ENCODE measurements around the gene REG1A. TPM values are rescaled to one million over a fixed set of nuclear protein-coding genes. Genes with fewer than 3 reads are reported as not detected.

REG1A gene
- polyA plus RNA-seq (ENCODE audit: insufficient read length), result not detected

- no peak for DNase-seq (ENCODE audit: low read depth)
Measured at GRCh38 chr2:79120194-79120713, at the start of gene REG1A. REG1A (plus strand) TSS chr2:79120488; CDS start chr2:79120862, 374 bp downstream.

- no peak for DNase-seq (ENCODE audit: low read depth)
Measured at GRCh38 chr2:79071078-79071477, 49.2 kb upstream of the REG1A start.

GRCh38 chr2:79082987-79083386, 37.3 kb upstream of the REG1A start:
- DNase-seq (ENCODE audit: low read depth), result no peak

- DNase-seq (ENCODE audit: low read depth), result no peak
Measured at GRCh38 chr2:79083597-79084251, 36.6 kb upstream of the REG1A start.

- DNase-seq (ENCODE audit: low read depth), result no peak
Measured at GRCh38 chr2:79084495-79085135, 35.7 kb upstream of the REG1A start.

- no peak for DNase-seq (ENCODE audit: low read depth)
Measured at GRCh38 chr2:79085382-79085781, 34.9 kb upstream of the REG1A start.

GRCh38 chr2:79086255-79086654, 34.0 kb upstream of the REG1A start:
- DNase-seq (ENCODE audit: low read depth), result no peak

GRCh38 chr2:79087785-79088364, 32.4 kb upstream of the REG1A start, which contains the start of gene REG1B:
REG1B (minus strand) TSS chr2:79087993; CDS start chr2:79087612, 381 bp downstream.
- no peak for DNase-seq (ENCODE audit: low read depth)

- DNase-seq (ENCODE audit: low read depth), result no peak
Measured at GRCh38 chr2:79090693-79091092, 29.6 kb upstream of the REG1A start.

- DNase-seq (ENCODE audit: low read depth), result no peak
Measured at GRCh38 chr2:79097843-79098242, 22.4 kb upstream of the REG1A start.

- DNase-seq (ENCODE audit: low read depth), result no peak
Measured at GRCh38 chr2:79099140-79099686, 21.1 kb upstream of the REG1A start.

- DNase-seq (ENCODE audit: low read depth), result no peak
Measured at GRCh38 chr2:79100285-79100684, 20.0 kb upstream of the REG1A start.

- no peak for DNase-seq (ENCODE audit: low read depth)
Measured at GRCh38 chr2:79101024-79101423, 19.3 kb upstream of the REG1A start.

- no peak for DNase-seq (ENCODE audit: low read depth)
Measured at GRCh38 chr2:79103214-79103613, 17.1 kb upstream of the REG1A start.

GRCh38 chr2:79105259-79105658, 15.0 kb upstream of the REG1A start:
- no peak for DNase-seq (ENCODE audit: low read depth)

GRCh38 chr2:79112269-79112668, 8.0 kb upstream of the REG1A start:
- DNase-seq (ENCODE audit: low read depth), result no peak

- no peak for DNase-seq (ENCODE audit: low read depth)
Measured at GRCh38 chr2:79114797-79115494, 5.3 kb upstream of the REG1A start.

- DNase-seq (ENCODE audit: low read depth), result no peak
Measured at GRCh38 chr2:79116997-79117928, 3.0 kb upstream of the REG1A start.

- no peak for DNase-seq (ENCODE audit: low read depth)
Measured at GRCh38 chr2:79122676-79123075, 2.4 kb downstream of the REG1A start.

GRCh38 chr2:79124907-79125720, 4.8 kb downstream of the REG1A start:
- DNase-seq (ENCODE audit: low read depth), result no peak

All from forelimb muscle (tissue), 1 donor.